GM23338 (cell line): Measurements from ENCODE around the gene SPATC1L.

Experiments used
- CREB1 ChIP-seq: fragments of 250-450 bp; sonication (Bioruptor Pico); IDR thresholded peaks from 2 replicates; pipeline ENCODE4 v1.5.0; 2020; ENCODE audit warnings: low read depth, mild to moderate bottlenecking, moderate library complexity
- CTCF ChIP-seq, 2 experiments: fragments of 200-600 bp in 1 of 2; sonication (generic) in 1 of 2; conservative IDR thresholded peaks; 2 replicates each; pipeline versions ENCODE4 v1.5.1 to v1.6.1; 2016 to 2017; ENCODE audit warnings: antibody characterized with exemption in 2 of 2, low read depth in 2 of 2, mild to moderate bottlenecking in 2 of 2, moderate library complexity in 1 of 2
- ETS1 ChIP-seq: IDR thresholded peaks from 2 replicates; pipeline ENCODE4 v1.6.1; 2016; ENCODE audit warnings: antibody characterized with exemption
- EZH2 ChIP-seq: fragments of 200-600 bp; sonication (generic); IDR thresholded peaks from one replicate; pipeline ENCODE4 v1.8.0; 2017; ENCODE audit warnings: antibody characterized with exemption, mild to moderate bottlenecking, low read depth; ENCODE audit not compliant: unreplicated experiment
- EZH2phosphoT487 ChIP-seq: fragments of 200-600 bp; sonication (generic); IDR thresholded peaks from one replicate; pipeline ENCODE4 v1.8.1; 2018; ENCODE audit warnings: antibody characterized with exemption; ENCODE audit not compliant: unreplicated experiment
- JUNB ChIP-seq: IDR thresholded peaks from one replicate; pipeline ENCODE4 v1.6.1; 2016; ENCODE audit warnings: antibody characterized with exemption; ENCODE audit not compliant: unreplicated experiment
- POLR2AphosphoS5 ChIP-seq: IDR thresholded peaks from 2 replicates; pipeline ENCODE4 v1.6.1; 2016; ENCODE audit warnings: antibody characterized with exemption, low read depth
- REST ChIP-seq: IDR thresholded peaks from one replicate; pipeline ENCODE4 v1.6.1; 2018; ENCODE audit warnings: antibody characterized with exemption; ENCODE audit not compliant: unreplicated experiment
- STAT1 ChIP-seq: IDR thresholded peaks from one replicate; pipeline ENCODE4 v1.6.1; 2016; ENCODE audit warnings: antibody characterized with exemption; ENCODE audit not compliant: unreplicated experiment
- ZNF331 ChIP-seq: fragments of 250-450 bp; sonication (Bioruptor Pico); IDR thresholded peaks from 2 replicates; pipeline ENCODE4 v1.5.0; 2020; ENCODE audit warnings: low read depth, mild to moderate bottlenecking, moderate library complexity

- TF ChIP-seq CTCF (conservative IDR thresholded peaks at IDR 0.05; ENCODE audit: low read depth in 2 of 2) = no peak
- TF ChIP-seq EZH2phosphoT487 = no peak
- TF ChIP-seq EZH2 = no peak
- no peak for TF ChIP-seq JUNB
- TF ChIP-seq POLR2AphosphoS5 = no peak
- no peak for TF ChIP-seq CREB1 (CRISPR knock-in tag)
- no peak for TF ChIP-seq REST
- TF ChIP-seq ETS1 = no peak
- no peak for TF ChIP-seq STAT1
- no peak for TF ChIP-seq ZNF331
Observed at GRCh38 chr21:46127239-46128105, 56.8 kb downstream of the SPATC1L start.
